NT2/D1 (cell line): Measurements from ENCODE around the gene LRRC26.
A peak's percentile ranks its signal among the peaks of the same experiment; 100 is the strongest.

Experiments
- SUZ12 ChIP-seq: IDR thresholded peaks from 2 replicates; pipeline ENCODE4 v1.6.1; 2011; ENCODE audit not compliant: insufficient read length, insufficient read depth; ENCODE audit errors: extremely low read depth
- YY1 ChIP-seq: IDR thresholded peaks from 2 replicates; pipeline ENCODE4 v1.6.1; 2011; ENCODE audit not compliant: insufficient read length, insufficient read depth

DNA sequence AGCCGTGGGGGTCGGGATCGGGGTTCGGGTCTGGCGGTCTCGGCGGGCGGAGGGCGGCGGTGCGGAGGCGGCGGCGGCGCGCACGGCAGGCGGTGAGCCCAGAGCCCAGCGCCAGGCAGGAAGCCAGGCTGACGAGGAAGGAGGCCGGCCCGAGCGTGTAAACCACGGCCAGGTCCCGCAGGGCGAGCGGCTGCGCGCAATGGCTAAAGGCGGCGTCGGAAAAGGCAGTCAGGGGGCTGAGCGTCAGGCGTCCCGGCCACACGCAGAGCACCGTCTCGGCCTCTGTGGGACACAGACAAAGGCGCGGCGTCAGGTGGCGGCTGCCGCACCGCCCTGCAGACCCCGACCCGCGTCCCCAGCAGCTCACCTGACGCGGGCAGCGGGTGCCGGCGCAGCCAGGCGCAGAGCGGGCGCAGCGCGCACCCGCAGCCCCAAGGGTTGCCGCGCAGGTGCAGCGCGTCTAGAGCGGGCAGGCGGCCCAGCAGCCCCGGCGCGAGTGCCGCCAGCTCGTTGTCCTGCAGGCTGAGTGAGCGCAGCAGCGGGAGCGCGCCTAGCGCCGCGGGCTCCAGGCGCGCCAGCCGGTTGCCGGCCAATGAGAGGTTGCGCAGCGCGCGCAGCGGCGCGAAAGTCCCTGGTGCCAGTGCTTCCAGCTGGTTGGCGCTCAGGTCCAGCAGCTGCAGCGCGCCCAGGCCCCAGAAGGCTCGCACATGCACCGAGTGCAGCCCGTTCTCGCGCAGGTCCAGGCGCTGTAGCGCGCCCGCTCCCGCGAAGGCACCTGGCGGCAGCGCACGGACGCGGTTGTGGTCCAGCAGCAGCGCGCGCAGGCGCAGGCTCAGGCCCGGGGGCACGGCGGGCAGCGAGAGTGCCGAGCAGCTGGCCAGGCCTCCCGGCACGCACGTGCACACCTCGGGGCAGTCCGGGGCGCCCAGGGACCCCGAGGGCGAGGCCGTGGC is 671 bp downstream of the LRRC26 start:
- peak; percentile 45 for TF ChIP-seq SUZ12
- TF ChIP-seq YY1: no peak
